ENCODE results near the gene SLC6A12. TPM values are rescaled to one million over a fixed set of nuclear protein-coding genes. Genes with fewer than 3 reads are reported as not detected.

Gene SLC6A12
- total and polyA plus RNA-seq, 9 of the 15 experiments (the other 6 are each of a cell fraction or from before 2014, with no cell fraction given) = not detected

DNA sequence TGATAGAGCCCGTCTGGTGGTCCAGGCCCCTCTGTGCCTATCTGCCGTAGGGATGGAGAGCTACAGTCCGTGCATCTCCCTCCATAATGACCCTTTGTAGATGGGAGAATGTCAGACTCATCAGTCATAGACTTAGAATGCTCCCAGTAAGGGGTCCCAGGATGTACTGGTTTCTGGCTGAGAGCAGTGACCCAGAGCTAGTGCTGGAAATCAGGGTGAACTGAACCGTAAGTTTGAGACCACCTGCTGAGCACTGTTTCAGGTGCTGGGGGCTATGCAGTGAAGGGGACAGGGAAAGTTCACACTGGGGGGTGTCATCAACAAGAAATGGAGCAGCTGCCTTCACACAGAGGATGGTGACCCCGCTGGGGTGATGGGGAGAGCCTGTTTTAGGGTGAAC, 34.1 kb downstream of the SLC6A12 start:
- H3K36me3 ChIP-seq (ENCODE audit: control insufficient read depth, insufficient read depth, low read length) = no peaks in the 10 kb centered on the region
- no peak overlapping the region for H3K4me2 ChIP-seq (ENCODE audit: insufficient read depth, low read length)
- intact Hi-C loops (cut with micrococcal nuclease) = no loop called here
- no peaks in the 10 kb centered on the region for H3K9me1 ChIP-seq (ENCODE audit: control insufficient read depth, insufficient read depth, low read length)
- H3K4me3 ChIP-seq = no peak overlapping the region
- no TSS peak for BruUV-seq (replicated peaks)
- ChIA-PET CTCF (ENCODE audit: low intra/inter-chr PET ratio) (no interaction called here), POLR2A (no interaction called here)
- H3K79me2 ChIP-seq (ENCODE audit: control insufficient read depth, insufficient read depth, low read length) = no peaks in the 10 kb centered on the region
- FAIRE-seq (no peak), DNase-seq (ENCODE audit: extremely low read depth in 1 of 4, low spot score in 3 of 4) (no peak), ATAC-seq (no peak)
- no peaks in the 10 kb centered on the region for H3K9me3 ChIP-seq (replicated peaks; ENCODE audit: control insufficient read depth, insufficient read depth, low read depth, low read length)
- WGBS (ENCODE audit: insufficient coverage, low coverage, missing lambda C conversion rate) = 14% methylated on average over 4 of the region's 5 CpGs
- no peak overlapping the region for H2AFZ ChIP-seq (ENCODE audit: low read depth, low read length)
- H3K27ac ChIP-seq (ENCODE audit: extremely low read depth, low read depth, low read length) = no peak overlapping the region
- H3K9ac ChIP-seq (ENCODE audit: insufficient read depth in 1 of 2, low read depth in 2 of 2, low read length in 2 of 2) = no peak overlapping the region
- no peaks in the 10 kb centered on the region for H4K20me1 ChIP-seq (replicated peaks; ENCODE audit: control insufficient read depth, insufficient read depth, low read length)
- no peak for TF ChIP-seq SMARCC2 (IDR thresholded peaks at IDR 0.05; ENCODE audit: low read depth)
- TF ChIP-seq TRIM28 (IDR thresholded peaks at IDR 0.05) = no peak
- TF ChIP-seq, protein P1, sequence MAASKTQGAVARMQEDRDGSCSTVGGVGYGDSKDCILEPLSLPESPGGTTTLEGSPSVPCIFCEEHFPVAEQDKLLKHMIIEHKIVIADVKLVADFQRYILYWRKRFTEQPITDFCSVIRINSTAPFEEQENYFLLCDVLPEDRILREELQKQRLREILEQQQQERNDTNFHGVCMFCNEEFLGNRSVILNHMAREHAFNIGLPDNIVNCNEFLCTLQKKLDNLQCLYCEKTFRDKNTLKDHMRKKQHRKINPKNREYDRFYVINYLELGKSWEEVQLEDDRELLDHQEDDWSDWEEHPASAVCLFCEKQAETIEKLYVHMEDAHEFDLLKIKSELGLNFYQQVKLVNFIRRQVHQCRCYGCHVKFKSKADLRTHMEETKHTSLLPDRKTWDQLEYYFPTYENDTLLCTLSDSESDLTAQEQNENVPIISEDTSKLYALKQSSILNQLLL (CRISPR knock-in tag; IDR thresholded peaks at IDR 0.05; ENCODE audit: borderline replicate concordance) = no peak
- TF ChIP-seq KDM5B (IDR thresholded peaks at IDR 0.05; ENCODE audit: insufficient replicate concordance, low read depth, low read length) = no peak
- TF ChIP-seq TOE1 (IDR thresholded peaks at IDR 0.05; ENCODE audit: borderline replicate concordance) = no peak
- no peak for TF ChIP-seq TOE1 (CRISPR knock-in tag; IDR thresholded peaks at IDR 0.05; ENCODE audit: borderline replicate concordance, low read depth)
- in situ Hi-C loops (cut with MboI) = no loop called here
- peaks cover 0 to 29% of the 10 kb centered on the region in 2 experiments; a peak in 2 of 5 replicates for H3K4me1 ChIP-seq (replicated peaks in 1 of 2; ENCODE audit: control insufficient read depth in 2 of 2, insufficient read depth in 2 of 2, low read length in 2 of 2)
- peaks cover 0 to 62% of the 10 kb centered on the region in 2 experiments; a peak in 2 of 5 replicates for H3K27me3 ChIP-seq (ENCODE audit: control insufficient read depth in 2 of 2, insufficient read depth in 2 of 2, low read length in 2 of 2)
